SK-N-MC (cell line): ENCODE results near the gene CPNE5.

Experiments used
- DNase-seq: peaks from one replicate; pipeline ENCODE4 v3.0.0-alpha.2; 2011; ENCODE audit warnings: low read depth, low spot score
- H3K27ac ChIP-seq: fragments of 200-600 bp; sonication (generic); 2 replicates; pipeline ENCODE4 v1.5.1; 2016; ENCODE audit warnings: mixed run types
- H3K36me3 ChIP-seq: fragments of 200-600 bp; sonication (generic); 2 replicates; pipeline ENCODE4 v1.6.1; 2017; ENCODE audit warnings: antibody characterized with exemption, low read length, mixed read lengths; ENCODE audit not compliant: insufficient read depth
- H3K4me3 ChIP-seq: fragments of 200-600 bp; sonication (generic); 2 replicates; pipeline ENCODE4 v1.5.1; 2016
- H3K9ac ChIP-seq: fragments of 200-600 bp; sonication (generic); 2 replicates; pipeline ENCODE4 v1.8.0; 2017; ENCODE audit warnings: mixed run types, mixed read lengths; ENCODE audit not compliant: insufficient read length
- H3K9me3 ChIP-seq: fragments of 200-600 bp; sonication (generic); 2 replicates; pipeline ENCODE4 v1.6.1; 2017; ENCODE audit warnings: low read depth, mild to moderate bottlenecking, antibody characterized with exemption, low read length, moderate library complexity, mixed read lengths
- EZH2 ChIP-seq: fragments of 200-600 bp; sonication (generic); IDR thresholded peaks from one replicate; pipeline ENCODE4 v1.6.1; 2017; ENCODE audit warnings: antibody characterized with exemption
- FOXP2 ChIP-seq: optimal IDR thresholded peaks from 2 replicates; pipeline ENCODE3; 2011; ENCODE audit warnings: mild to moderate bottlenecking, moderate library complexity; ENCODE audit not compliant: insufficient read depth; ENCODE audit errors: extremely low read length, control extremely low read depth
- POLR2AphosphoS5 ChIP-seq: IDR thresholded peaks from 2 replicates; pipeline ENCODE4 v1.6.1; 2012; ENCODE audit warnings: mild to moderate bottlenecking, low read depth, low read length, borderline replicate concordance

Gene CPNE5

GRCh38 chr6:36743538-36744303, 95.5 kb downstream of the CPNE5 start:
- Histone ChIP-seq H3K9me3 (no peaks in the 10 kb centered on the region; the same call in 1 of the 2 replicates), H3K9ac (no peak overlapping the region), H3K27ac (no peak overlapping the region), H3K4me3 (no peak overlapping the region), H3K36me3 (no peaks in the 10 kb centered on the region)
- TF ChIP-seq FOXP2 (no peak), EZH2 (no peak), POLR2AphosphoS5 (no peak)
- no peak for DNase-seq

GRCh38 chr6:36743032-36743431, 96.2 kb downstream of the CPNE5 start:
- Histone ChIP-seq H3K9me3 (no peaks in the 10 kb centered on the region), H3K27ac (no peak overlapping the region), H3K4me3 (no peak overlapping the region), H3K36me3 (no peaks in the 10 kb centered on the region), H3K9ac (no peak overlapping the region)
- no peak for DNase-seq
- TF ChIP-seq POLR2AphosphoS5 (no peak), FOXP2 (no peak), EZH2 (no peak)

- Histone ChIP-seq H3K27ac (no peak overlapping the region), H3K9me3 (no peaks in the 10 kb centered on the region), H3K9ac (no peak overlapping the region), H3K36me3 (no peaks in the 10 kb centered on the region), H3K4me3 (no peak overlapping the region)
- no peak for DNase-seq
- TF ChIP-seq POLR2AphosphoS5 (no peak), FOXP2 (no peak), EZH2 (no peak)
Observed at GRCh38 chr6:36742146-36742545, 97.1 kb downstream of the CPNE5 start.

- TF ChIP-seq EZH2 (no peak), POLR2AphosphoS5 (no peak), FOXP2 (no peak)
- no peak overlapping the region for H3K27ac ChIP-seq
- no peak overlapping the region for H3K4me3 ChIP-seq
Observed at GRCh38 chr6:36740818-36741179, 98.4 kb downstream of the CPNE5 start.

GRCh38 chr6:36739947-36740817, 99.1 kb downstream of the CPNE5 start:
- Histone ChIP-seq H3K27ac (no peak overlapping the region), H3K9me3 (no peaks in the 10 kb centered on the region), H3K36me3 (no peaks in the 10 kb centered on the region), H3K9ac (no peak overlapping the region), H3K4me3 (no peak overlapping the region)
- TF ChIP-seq POLR2AphosphoS5 (no peak), FOXP2 (no peak), EZH2 (no peak)
- DNase-seq: no peak

More at GRCh38 chr6:36740818-36741179, 98.4 kb downstream of the CPNE5 start:
- DNase-seq: no peak
- Histone ChIP-seq H3K9me3 (no peaks in the 10 kb centered on the region), H3K9ac (no peak overlapping the region), H3K36me3 (no peaks in the 10 kb centered on the region)

- Histone ChIP-seq H3K9me3 (no peaks in the 10 kb centered on the region), H3K4me3 (no peak overlapping the region), H3K9ac (no peak overlapping the region), H3K27ac (no peak overlapping the region), H3K36me3 (no peaks in the 10 kb centered on the region)
- no peak for DNase-seq
- TF ChIP-seq FOXP2: no peak
- no peak for TF ChIP-seq POLR2AphosphoS5
- no peak for TF ChIP-seq EZH2
Observed at GRCh38 chr6:36738108-36738507, 101.1 kb downstream of the CPNE5 start.

- Histone ChIP-seq H3K4me3 (no peak overlapping the region), H3K36me3 (no peaks in the 10 kb centered on the region), H3K9me3 (no peaks in the 10 kb centered on the region), H3K9ac (no peak overlapping the region), H3K27ac (no peak overlapping the region)
- TF ChIP-seq FOXP2: no peak
- no peak for TF ChIP-seq POLR2AphosphoS5
- no peak for TF ChIP-seq EZH2
- DNase-seq: no peak
Observed at GRCh38 chr6:36737043-36737785, 102.0 kb downstream of the CPNE5 start.
